H1 (cell line): ENCODE results near the gene PIK3R6. TPM values are rescaled to one million over a fixed set of nuclear protein-coding genes. Genes with fewer than 3 reads are reported as not detected.
A peak's percentile ranks its signal among the peaks of the same experiment; 100 is the strongest.

Source experiments
- CTCF ChIA-PET: fragments of 300-600 bp; sonication (Branson Sonifier 250); formaldehyde crosslinking; loops from one replicate; lab custom pipeline; 2021; ENCODE audit not compliant: partially characterized antibody; lab: Charles Lee
- POLR2A ChIA-PET: fragments of 300-600 bp; sonication (Branson Sonifier 250); formaldehyde crosslinking; loops from one replicate; lab custom pipeline; 2021; ENCODE audit warnings: inconsistent platforms; ENCODE audit not compliant: partially characterized antibody; lab: Charles Lee
- DNase-seq, 2 experiments: peaks; one replicate each; pipeline versions ENCODE4 v3.0.0 to v3.0.0-alpha.2; 2010 to 2022; ENCODE audit warnings: low spot score in 2 of 2, low read depth in 1 of 2, mixed read lengths in 1 of 2
- FAIRE-seq: peaks from 2 replicates; lab custom pipeline; 2011; peaks lifted over from hg19 to GRCh38; lab: Jason Lieb, UNC
- H2AFZ ChIP-seq: 2 replicates; pipeline ENCODE4 v1.8.1; 2012; ENCODE audit warnings: low read length, inconsistent platforms
- H2AK5ac ChIP-seq: 2 replicates; pipeline ENCODE4 v1.6.1; 2013; ENCODE audit warnings: low read depth, low read length
- H2BK120ac ChIP-seq: replicated peaks from 2 replicates; pipeline ENCODE3; 2013; ENCODE audit warnings: low read depth, low read length, inconsistent platforms
- H2BK12ac ChIP-seq: 2 replicates; pipeline ENCODE4 v1.6.1; 2013; ENCODE audit warnings: low read depth, low read length
- H2BK15ac ChIP-seq: 2 replicates; pipeline ENCODE4 v1.6.1; 2013; ENCODE audit warnings: low read length
- H2BK20ac ChIP-seq: 2 replicates; pipeline ENCODE4 v1.6.1; 2013; ENCODE audit warnings: low read length
- H2BK5ac ChIP-seq: 2 replicates; pipeline ENCODE4 v1.6.1; 2013; ENCODE audit warnings: low read depth, low read length
- H3K14ac ChIP-seq: 2 replicates; pipeline ENCODE4 v1.6.1; 2013; ENCODE audit warnings: inconsistent platforms; ENCODE audit not compliant: insufficient read length
- H3K18ac ChIP-seq: 2 replicates; pipeline ENCODE4 v1.6.1; 2013; ENCODE audit warnings: low read length; ENCODE audit errors: extremely low read depth
- H3K23ac ChIP-seq: 2 replicates; pipeline ENCODE4 v1.6.1; 2013; ENCODE audit warnings: inconsistent platforms; ENCODE audit not compliant: insufficient read length
- H3K23me2 ChIP-seq: 2 replicates; pipeline ENCODE4 v1.6.1; 2013; ENCODE audit warnings: low read depth, low read length
- H3K27ac ChIP-seq: 2 replicates; pipeline ENCODE4 v1.6.1; 2011; ENCODE audit warnings: low read depth, low read length, inconsistent platforms
- H3K27me3 ChIP-seq, 4 experiments: replicated peaks in 1 of 4; 1 replicate in 1 of 4; 2 replicates in 3 of 4; pipeline versions ENCODE4 v1.6.1 to v1.8.1; 2011 to 2013; ENCODE audit warnings: low read length in 3 of 4, mild to moderate bottlenecking in 3 of 4, inconsistent platforms in 2 of 4, mixed read lengths in 2 of 4, moderate library complexity in 1 of 4; ENCODE audit not compliant: control insufficient read depth in 3 of 4, insufficient read depth in 3 of 4; ENCODE audit errors: extremely low read depth in 1 of 4
- H3K36me3 ChIP-seq, 4 experiments: 2 replicates each; pipeline versions ENCODE4 v1.6.1 to v1.8.1; 2011 to 2013; ENCODE audit warnings: mild to moderate bottlenecking in 4 of 4, low read length in 3 of 4, moderate library complexity in 2 of 4, control low read depth in 1 of 4, inconsistent platforms in 1 of 4; ENCODE audit not compliant: insufficient read depth in 4 of 4, control insufficient read depth in 2 of 4
- H3K4ac ChIP-seq: replicated peaks from 2 replicates; pipeline ENCODE3; 2013; ENCODE audit warnings: low read length, low read depth, mixed read lengths, inconsistent platforms; ENCODE audit not compliant: insufficient read length
- H3K4me1 ChIP-seq, 4 experiments: replicated peaks in 1 of 4; 1 replicate in 1 of 4; 2 replicates in 3 of 4; pipeline versions ENCODE4 v1.6.1 to v1.8.1; 2011 to 2013; ENCODE audit warnings: low read length in 3 of 4, inconsistent platforms in 2 of 4, mixed read lengths in 1 of 4; ENCODE audit not compliant: insufficient read depth in 4 of 4, control insufficient read depth in 3 of 4
- H3K4me2 ChIP-seq, 2 experiments: 2 replicates each; pipeline versions ENCODE4 v1.6.1 to v1.8.1; 2011 to 2013; ENCODE audit warnings: low read depth in 2 of 2, low read length in 2 of 2, control low read depth in 1 of 2, inconsistent platforms in 1 of 2, mild to moderate bottlenecking in 1 of 2; ENCODE audit not compliant: insufficient read depth in 1 of 2
- H3K4me3 ChIP-seq, 4 experiments: fragments of 200-600, 300-600 bp in 1 of 4; sonication (generic), shearing (Covaris generic), sonication (Bioruptor Twin) in 1 of 4; 2 replicates each; pipeline versions ENCODE4 v1.5.1 to v1.8.1; 2011 to 2016; ENCODE audit warnings: low read length in 4 of 4, low read depth in 3 of 4, control low read depth in 2 of 4, inconsistent platforms in 2 of 4, mild to moderate bottlenecking in 2 of 4, mixed read lengths in 1 of 4, moderate library complexity in 1 of 4; ENCODE audit not compliant: insufficient read depth in 2 of 4; ENCODE audit errors: extremely low read depth in 1 of 4
- H3K56ac ChIP-seq: replicated peaks from 2 replicates; pipeline ENCODE3; 2013; ENCODE audit warnings: low read depth, mild to moderate bottlenecking, mixed read lengths, low read length, inconsistent platforms; ENCODE audit not compliant: insufficient read length
- H3K79me1 ChIP-seq: 2 replicates; pipeline ENCODE4 v1.6.1; 2013; ENCODE audit warnings: low read depth, low read length, control low read depth
- H3K79me2 ChIP-seq, 2 experiments: 2 replicates each; pipeline versions ENCODE4 v1.6.1 to v1.8.1; 2012 to 2013; ENCODE audit warnings: low read length in 2 of 2, mild to moderate bottlenecking in 2 of 2, inconsistent platforms in 1 of 2; ENCODE audit not compliant: insufficient read depth in 2 of 2, control insufficient read depth in 1 of 2
- H3K9ac ChIP-seq, 4 experiments: replicated peaks in 1 of 4; 1 replicate in 1 of 4; 2 replicates in 3 of 4; pipeline versions ENCODE4 v1.6.1 to v1.8.1; 2011 to 2013; ENCODE audit warnings: low read depth in 3 of 4, low read length in 3 of 4, control low read depth in 2 of 4, mild to moderate bottlenecking in 2 of 4, moderate library complexity in 2 of 4, inconsistent platforms in 1 of 4; ENCODE audit errors: extremely low read depth in 1 of 4
- H3K9me3 ChIP-seq, 2 experiments: 2 replicates each; pipeline versions ENCODE4 v1.6.1 to v1.8.1; 2012 to 2013; ENCODE audit warnings: mild to moderate bottlenecking in 2 of 2, moderate library complexity in 2 of 2, control low read depth in 1 of 2, inconsistent platforms in 1 of 2, low read depth in 1 of 2, low read length in 1 of 2, mixed read lengths in 1 of 2; ENCODE audit not compliant: insufficient read depth in 2 of 2
- H4K20me1 ChIP-seq, 2 experiments: replicated peaks in 1 of 2; 2 replicates each; pipeline versions ENCODE3 to v1.8.1; 2011 to 2013; ENCODE audit warnings: inconsistent platforms in 2 of 2, low read length in 2 of 2, mild to moderate bottlenecking in 1 of 2; ENCODE audit not compliant: insufficient read depth in 2 of 2, control insufficient read depth in 1 of 2
- H4K5ac ChIP-seq: 2 replicates; pipeline ENCODE4 v1.6.1; 2013; ENCODE audit warnings: low read length, low read depth, mixed read lengths, inconsistent platforms; ENCODE audit not compliant: insufficient read length
- H4K8ac ChIP-seq: 2 replicates; pipeline ENCODE4 v1.8.0; 2013; ENCODE audit warnings: mild to moderate bottlenecking, moderate library complexity, low read length, inconsistent platforms; ENCODE audit not compliant: insufficient read depth; ENCODE audit errors: extremely low read depth
- H4K91ac ChIP-seq: replicated peaks from 2 replicates; pipeline ENCODE3; 2013; ENCODE audit warnings: low read length, mixed read lengths, inconsistent platforms; ENCODE audit not compliant: insufficient read length
- EP300 ChIP-seq, 2 experiments: IDR thresholded peaks; 1 replicate in 1 of 2; 2 replicates in 1 of 2; pipeline ENCODE4 v1.6.1; 2011 to 2012; ENCODE audit warnings: low read depth in 2 of 2, low read length in 2 of 2, mild to moderate bottlenecking in 2 of 2, borderline replicate concordance in 1 of 2, inconsistent platforms in 1 of 2, moderate library complexity in 1 of 2
- HDAC6 ChIP-seq: IDR thresholded peaks from one replicate; pipeline ENCODE4 v1.7.1; 2012; ENCODE audit warnings: low read depth, mild to moderate bottlenecking, inconsistent platforms, low read length, moderate library complexity
- TAF1 ChIP-seq: IDR thresholded peaks from 2 replicates; pipeline ENCODE4 v1.6.1; 2011; ENCODE audit warnings: mild to moderate bottlenecking, low read depth, low read length
- WGBS, 2 experiments: shearing (Covaris generic) in 1 of 2; methylation state at CpG; one replicate each; pipeline versions ENCODE4 v1.1.6 to v1.1.7; 2013 to 2015; ENCODE audit warnings: low lambda C conversion rate in 2 of 2, mixed read lengths in 2 of 2, inconsistent platforms in 1 of 2, low coverage in 1 of 2, missing lambda C conversion rate in 1 of 2; ENCODE audit not compliant: insufficient replicate concordance in 2 of 2, insufficient coverage in 1 of 2, insufficient read length in 1 of 2; ENCODE audit errors: extremely low coverage in 1 of 2, missing lambda C conversion rate in 1 of 2; 5-methylcytosine and 5-hydroxymethylcytosine counted together
- polyA plus RNA-seq, 7 experiments: library from polyadenylated mRNA; depleted of rRNA in 3 of 7; stranded (reverse) in 5 of 7; unstranded in 2 of 7; fragments of >200 nt in 5 of 7; fragments of 200-250 nt in 2 of 7; gene quantifications; 1 replicate in 5 of 7; 2 replicates in 1 of 7; 4 replicates in 1 of 7; pipeline versions ENCODE4 v1.2.1 to v1.2.3, GENCODE V29; 2011 to 2013; ENCODE audit warnings: missing spikeins in 2 of 7, mixed read lengths in 2 of 7
- total RNA-seq: library from RNA; stranded (reverse); fragmentation: NEBNext Ultra II Directional; extraction: Animal tissue kit (Norgen Biotek cat#: 25700); gene quantifications from 2 replicates; pipeline ENCODE4 v1.2.1, GENCODE V29; 2021

PIK3R6 gene
- total and polyA plus RNA-seq, 2 of the 8 experiments (the other 6 are each of a cell fraction or from before 2014, with no cell fraction given) = 0.24 to 1.2 TPM

DNA sequence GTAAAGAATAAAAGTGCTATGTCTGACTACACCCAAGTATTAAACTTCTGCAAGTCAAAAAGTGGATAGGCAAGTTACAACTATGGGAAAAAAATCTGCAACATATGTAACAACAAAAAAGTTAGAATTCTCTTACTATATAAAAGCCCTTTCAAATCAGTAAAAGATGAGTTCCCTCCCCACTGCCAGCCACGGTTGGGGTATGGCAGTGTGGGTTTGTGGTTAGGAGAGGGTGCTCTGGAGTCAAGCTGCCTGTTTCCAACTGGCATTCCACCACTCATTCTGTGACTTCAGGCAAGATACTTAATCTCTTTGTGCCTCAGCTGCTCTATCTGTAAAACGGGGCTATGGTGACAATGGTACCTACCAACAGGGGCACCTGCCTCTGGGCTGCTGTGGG, 41.7 kb downstream of the PIK3R6 start:
- peaks cover 0 to 7% (median 0%) of the 10 kb centered on the region in 4 experiments; a peak in 4 of 7 replicates for H3K4me1 ChIP-seq
- no peak overlapping the region for H4K8ac ChIP-seq
- FAIRE-seq = no peak
- no peak overlapping the region for H2AFZ ChIP-seq
- H4K91ac ChIP-seq = no peak overlapping the region
- no peaks in the 10 kb centered on the region for H3K36me3 ChIP-seq
- no peak overlapping the region for H3K4me2 ChIP-seq
- H3K4ac ChIP-seq = no peak overlapping the region
- no peak overlapping the region for H3K4me3 ChIP-seq
- CTCF ChIA-PET = interaction anchor here (1.0 to 2.2 kb wide), 5 partner anchors 22 to 69 kb away, joined by 3 to 9 read pairs (median 5); no protein-coding TSS in a partner anchor
- H3K18ac ChIP-seq = no peak overlapping the region
- H4K20me1 ChIP-seq = peaks cover 0 to 5% of the 10 kb centered on the region in 2 experiments
- no peak overlapping the region for H2BK20ac ChIP-seq
- no peak overlapping the region for H2BK15ac ChIP-seq
- H2BK12ac ChIP-seq = no peak overlapping the region
- H3K9me3 ChIP-seq = 0 out of 4 replicates have a peak, but pooled peaks cover 0 to 4% of the 10 kb centered on the region in 2 experiments
- no peaks in the 10 kb centered on the region for H3K27me3 ChIP-seq
- no peak overlapping the region for H3K23ac ChIP-seq
- TF ChIP-seq TAF1 (no peak), HDAC6 (no peak), EP300 (IDR thresholded peaks at IDR 0.05; ENCODE audit: borderline replicate concordance in 1 of 2, low read depth in 2 of 2, low read length in 2 of 2) (no peak)
- peaks cover 7% of the 10 kb centered on the region for H3K23me2 ChIP-seq
- 0 out of 2 replicates have a peak, but pooled peaks cover 3% of the 10 kb centered on the region for H3K79me1 ChIP-seq
- POLR2A ChIA-PET = interaction anchor here (1.4 kb wide), 1 partner anchor 9 kb away, joined by 4 read pairs; no protein-coding TSS in a partner anchor
- DNase-seq = peak in 1 of 2 experiments; percentile 14
- no peaks in the 10 kb centered on the region for H3K79me2 ChIP-seq
- no peak overlapping the region for H3K14ac ChIP-seq
- 87% methylated on average over 2 of the region's 2 CpGs; no CpG with 5 or more reads in 1 of the 2 experiments for WGBS, 2 experiments
- no peak overlapping the region for H3K56ac ChIP-seq
- H3K9ac ChIP-seq = no peak overlapping the region
- H3K27ac ChIP-seq = no peak overlapping the region
- H2BK5ac ChIP-seq = no peak overlapping the region
- H2AK5ac ChIP-seq = no peak overlapping the region
- no peak overlapping the region for H2BK120ac ChIP-seq
- no peak overlapping the region for H4K5ac ChIP-seq
